ENCODE data around the gene CHPT1. TPM values are rescaled to one million over a fixed set of nuclear protein-coding genes. Genes with fewer than 3 reads are reported as not detected.
A peak's percentile ranks its signal among the peaks of the same experiment; 100 is the strongest.

Gene CHPT1
- total and polyA plus RNA-seq, 9 of the 15 experiments (the other 6 are each of a cell fraction or from before 2014, with no cell fraction given), result 15.3 to 210 (median 91.9) TPM

DNA sequence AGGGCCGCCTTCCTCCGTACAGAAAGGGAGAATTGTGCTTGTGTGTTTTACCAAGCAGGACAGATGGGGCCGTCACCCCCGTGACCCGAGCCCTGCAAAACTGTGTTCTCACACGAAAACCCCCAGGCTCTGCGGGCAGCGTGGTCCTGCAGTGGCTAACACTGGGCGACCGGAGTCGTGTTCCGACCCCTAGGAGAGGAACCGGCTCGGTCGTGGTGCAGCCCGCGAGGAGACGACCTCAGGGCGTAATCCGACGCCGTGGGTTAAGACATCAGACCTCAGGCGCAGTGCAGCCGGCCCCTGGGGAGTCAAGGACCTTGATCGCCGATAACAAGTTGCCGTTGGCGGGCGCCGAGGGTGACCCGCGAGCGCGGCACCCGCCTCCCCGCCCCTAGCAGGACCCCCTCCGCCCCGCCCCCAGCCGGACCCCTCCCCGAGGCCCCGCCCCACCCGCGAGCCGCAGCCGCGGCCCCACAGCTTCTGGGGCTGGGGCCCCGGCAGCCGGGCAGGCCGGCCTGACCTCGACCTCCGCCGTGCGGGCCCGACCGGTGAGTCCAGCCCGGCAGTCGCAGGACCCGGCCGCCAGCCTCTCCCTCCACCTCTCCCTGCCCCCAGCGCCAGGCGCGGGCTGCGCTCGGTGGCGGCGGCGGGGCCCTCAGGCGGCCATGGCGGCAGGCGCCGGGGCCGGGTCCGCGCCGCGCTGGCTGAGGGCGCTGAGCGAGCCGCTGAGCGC, at the start of gene CHPT1 (continued):
- TF ChIP-seq GATAD2A (IDR thresholded peaks at IDR 0.05), result no peak; the same call in 1 of the 2 replicates
- TF ChIP-seq XRCC4 (IDR thresholded peaks at IDR 0.05; ENCODE audit: extremely low read depth, insufficient read depth, insufficient read length), result no peak
- no peak for TF ChIP-seq NCOA2 (IDR thresholded peaks at IDR 0.05; ENCODE audit: partially characterized antibody in 2 of 2)
- peak in 1 of 2 experiments; percentile 60; a peak in 1 of 4 replicates for TF ChIP-seq TBL1XR1 (IDR thresholded peaks at IDR 0.05; ENCODE audit: low read length in 2 of 2)
- TF ChIP-seq HBP1 (CRISPR knock-in tag; IDR thresholded peaks at IDR 0.05), result no peak
- TF ChIP-seq, protein P1, sequence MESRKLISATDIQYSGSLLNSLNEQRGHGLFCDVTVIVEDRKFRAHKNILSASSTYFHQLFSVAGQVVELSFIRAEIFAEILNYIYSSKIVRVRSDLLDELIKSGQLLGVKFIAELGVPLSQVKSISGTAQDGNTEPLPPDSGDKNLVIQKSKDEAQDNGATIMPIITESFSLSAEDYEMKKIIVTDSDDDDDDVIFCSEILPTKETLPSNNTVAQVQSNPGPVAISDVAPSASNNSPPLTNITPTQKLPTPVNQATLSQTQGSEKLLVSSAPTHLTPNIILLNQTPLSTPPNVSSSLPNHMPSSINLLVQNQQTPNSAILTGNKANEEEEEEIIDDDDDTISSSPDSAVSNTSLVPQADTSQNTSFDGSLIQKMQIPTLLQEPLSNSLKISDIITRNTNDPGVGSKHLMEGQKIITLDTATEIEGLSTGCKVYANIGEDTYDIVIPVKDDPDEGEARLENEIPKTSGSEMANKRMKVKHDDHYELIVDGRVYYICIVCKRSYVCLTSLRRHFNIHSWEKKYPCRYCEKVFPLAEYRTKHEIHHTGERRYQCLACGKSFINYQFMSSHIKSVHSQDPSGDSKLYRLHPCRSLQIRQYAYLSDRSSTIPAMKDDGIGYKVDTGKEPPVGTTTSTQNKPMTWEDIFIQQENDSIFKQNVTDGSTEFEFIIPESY (CRISPR knock-in tag; IDR thresholded peaks at IDR 0.05), result no peak
- no peak for TF ChIP-seq ZNF76 (CRISPR knock-in tag; IDR thresholded peaks at IDR 0.05; ENCODE audit: borderline replicate concordance)
- TF ChIP-seq, protein P2, sequence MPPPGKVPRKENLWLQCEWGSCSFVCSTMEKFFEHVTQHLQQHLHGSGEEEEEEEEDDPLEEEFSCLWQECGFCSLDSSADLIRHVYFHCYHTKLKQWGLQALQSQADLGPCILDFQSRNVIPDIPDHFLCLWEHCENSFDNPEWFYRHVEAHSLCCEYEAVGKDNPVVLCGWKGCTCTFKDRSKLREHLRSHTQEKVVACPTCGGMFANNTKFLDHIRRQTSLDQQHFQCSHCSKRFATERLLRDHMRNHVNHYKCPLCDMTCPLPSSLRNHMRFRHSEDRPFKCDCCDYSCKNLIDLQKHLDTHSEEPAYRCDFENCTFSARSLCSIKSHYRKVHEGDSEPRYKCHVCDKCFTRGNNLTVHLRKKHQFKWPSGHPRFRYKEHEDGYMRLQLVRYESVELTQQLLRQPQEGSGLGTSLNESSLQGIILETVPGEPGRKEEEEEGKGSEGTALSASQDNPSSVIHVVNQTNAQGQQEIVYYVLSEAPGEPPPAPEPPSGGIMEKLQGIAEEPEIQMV (tag; conservative IDR thresholded peaks at IDR 0.05; ENCODE audit: low read depth), result no peak
- TF ChIP-seq, protein P3, sequence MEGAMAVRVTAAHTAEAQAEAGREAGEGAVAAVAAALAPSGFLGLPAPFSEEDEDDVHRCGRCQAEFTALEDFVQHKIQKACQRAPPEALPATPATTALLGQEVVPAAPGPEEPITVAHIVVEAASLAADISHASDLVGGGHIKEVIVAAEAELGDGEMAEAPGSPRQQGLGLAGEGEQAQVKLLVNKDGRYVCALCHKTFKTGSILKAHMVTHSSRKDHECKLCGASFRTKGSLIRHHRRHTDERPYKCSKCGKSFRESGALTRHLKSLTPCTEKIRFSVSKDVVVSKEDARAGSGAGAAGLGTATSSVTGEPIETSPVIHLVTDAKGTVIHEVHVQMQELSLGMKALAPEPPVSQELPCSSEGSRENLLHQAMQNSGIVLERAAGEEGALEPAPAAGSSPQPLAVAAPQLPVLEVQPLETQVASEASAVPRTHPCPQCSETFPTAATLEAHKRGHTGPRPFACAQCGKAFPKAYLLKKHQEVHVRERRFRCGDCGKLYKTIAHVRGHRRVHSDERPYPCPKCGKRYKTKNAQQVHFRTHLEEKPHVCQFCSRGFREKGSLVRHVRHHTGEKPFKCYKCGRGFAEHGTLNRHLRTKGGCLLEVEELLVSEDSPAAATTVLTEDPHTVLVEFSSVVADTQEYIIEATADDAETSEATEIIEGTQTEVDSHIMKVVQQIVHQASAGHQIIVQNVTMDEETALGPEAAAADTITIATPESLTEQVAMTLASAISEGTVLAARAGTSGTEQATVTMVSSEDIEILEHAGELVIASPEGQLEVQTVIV (CRISPR knock-in tag; IDR thresholded peaks at IDR 0.05; ENCODE audit: borderline replicate concordance), result no peak
- no peak for TF ChIP-seq ZNF668 (CRISPR knock-in tag; IDR thresholded peaks at IDR 0.05)
- no peak; a peak in 1 of 4 replicates for TF ChIP-seq FOXA3 (CRISPR knock-in tag; conservative IDR thresholded peaks at IDR 0.05 in 1 of 2, IDR thresholded peaks at IDR 0.05 in 1 of 2)
- TF ChIP-seq HMGN3 (IDR thresholded peaks at IDR 0.05; ENCODE audit: borderline replicate concordance, extremely low read depth, insufficient read length, low read depth, low read length), result peak; percentile 62
- TF ChIP-seq, protein P4, sequence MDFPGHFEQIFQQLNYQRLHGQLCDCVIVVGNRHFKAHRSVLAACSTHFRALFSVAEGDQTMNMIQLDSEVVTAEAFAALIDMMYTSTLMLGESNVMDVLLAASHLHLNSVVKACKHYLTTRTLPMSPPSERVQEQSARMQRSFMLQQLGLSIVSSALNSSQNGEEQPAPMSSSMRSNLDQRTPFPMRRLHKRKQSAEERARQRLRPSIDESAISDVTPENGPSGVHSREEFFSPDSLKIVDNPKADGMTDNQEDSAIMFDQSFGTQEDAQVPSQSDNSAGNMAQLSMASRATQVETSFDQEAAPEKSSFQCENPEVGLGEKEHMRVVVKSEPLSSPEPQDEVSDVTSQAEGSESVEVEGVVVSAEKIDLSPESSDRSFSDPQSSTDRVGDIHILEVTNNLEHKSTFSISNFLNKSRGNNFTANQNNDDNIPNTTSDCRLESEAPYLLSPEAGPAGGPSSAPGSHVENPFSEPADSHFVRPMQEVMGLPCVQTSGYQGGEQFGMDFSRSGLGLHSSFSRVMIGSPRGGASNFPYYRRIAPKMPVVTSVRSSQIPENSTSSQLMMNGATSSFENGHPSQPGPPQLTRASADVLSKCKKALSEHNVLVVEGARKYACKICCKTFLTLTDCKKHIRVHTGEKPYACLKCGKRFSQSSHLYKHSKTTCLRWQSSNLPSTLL (IDR thresholded peaks at IDR 0.05), result no peak
- no peak for TF ChIP-seq NFIC (IDR thresholded peaks at IDR 0.05)
- no peak for TF ChIP-seq BMI1 (IDR thresholded peaks at IDR 0.05; ENCODE audit: low read length)
- TF ChIP-seq ARNT (IDR thresholded peaks at IDR 0.05), result no peak
- TF ChIP-seq SIN3B (IDR thresholded peaks at IDR 0.05; ENCODE audit: low read depth), result peak; percentile 56; the same call in 1 of the 2 replicates
- no peak for TF ChIP-seq SMAD2 (IDR thresholded peaks at IDR 0.05; ENCODE audit: low read depth, low read length)

Measured in K562 (cell line).